ENCODE measurements around the gene CR2.
"Not testable (repeated sequence)": the region's sequence is repeated elsewhere in the genome, so short reads cannot be mapped to it uniquely, and the experiment has no call there.

The CR2 gene

GRCh38 chr1:207504438-207504837, 50.3 kb downstream of the CR2 start:
- no peak for DNase-seq (ENCODE audit: low read depth)

GRCh38 chr1:207510444-207510843, 56.3 kb downstream of the CR2 start:
- DNase-seq (ENCODE audit: low read depth), result no peak

- no peak for DNase-seq (ENCODE audit: low read depth)
Observed at GRCh38 chr1:207514890-207515289, 60.8 kb downstream of the CR2 start.

- no peak for DNase-seq (ENCODE audit: low read depth)
Observed at GRCh38 chr1:207516729-207517128, 62.6 kb downstream of the CR2 start.

- DNase-seq (ENCODE audit: low read depth), result no peak
Observed at GRCh38 chr1:207518608-207519236, 64.6 kb downstream of the CR2 start.

GRCh38 chr1:207519505-207520399, 65.6 kb downstream of the CR2 start:
- no peak for DNase-seq (ENCODE audit: low read depth)

- DNase-seq (ENCODE audit: low read depth), result not testable (repeated sequence)
Observed at GRCh38 chr1:207520400-207521345, 66.5 kb downstream of the CR2 start.

GRCh38 chr1:207525239-207525638, 71.1 kb downstream of the CR2 start:
- not testable (repeated sequence) for DNase-seq (ENCODE audit: low read depth)

GRCh38 chr1:207528401-207528800, 74.3 kb downstream of the CR2 start:
- not testable (repeated sequence) for DNase-seq (ENCODE audit: low read depth)

- DNase-seq (ENCODE audit: low read depth), result not testable (repeated sequence)
Observed at GRCh38 chr1:207536263-207536662, 82.1 kb downstream of the CR2 start.

Measured in stimulated activated CD8-positive, alpha-beta memory T cell treated with anti-CD3 and anti-CD28 coated beads, Interleukin-12 subunit alpha, Interleukin-12 subunit beta, amount 100 ng/mL, for 1 hour (primary cell).